ENCODE data around the gene RSPH10B.
"Not testable (repeated sequence)": the region's sequence is repeated elsewhere in the genome, so short reads cannot be mapped to it uniquely, and the experiment has no call there.

RSPH10B gene

DNA sequence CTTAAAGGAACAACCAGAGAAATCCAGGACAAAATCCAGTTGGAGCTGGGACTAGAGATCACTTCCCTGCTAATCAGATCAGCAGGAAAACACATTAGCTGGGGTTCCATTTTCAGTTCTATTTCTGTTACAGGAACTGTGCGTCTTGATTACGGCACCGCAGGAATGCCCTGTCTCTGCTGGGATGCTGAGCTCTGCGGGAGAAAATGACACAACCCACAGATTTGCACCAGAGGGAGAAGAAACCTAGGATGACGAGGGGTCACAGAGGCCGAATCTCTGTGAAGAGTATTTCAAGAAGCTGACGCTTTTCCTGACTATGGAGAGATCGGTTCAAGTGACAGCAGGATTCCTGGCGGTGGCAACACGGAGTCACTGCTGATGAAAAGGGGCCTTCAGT lies 40.2 kb downstream of the RSPH10B start:
- not testable (repeated sequence) for H3K27me3 ChIP-seq (ENCODE audit: insufficient read depth, low read depth); H3K4me1 ChIP-seq (ENCODE audit: low read depth, poor library complexity, severe bottlenecking); H3K36me3 ChIP-seq (ENCODE audit: insufficient read depth); H3K9ac ChIP-seq; H4K20me1 ChIP-seq (ENCODE audit: insufficient read depth); H3K4me3 ChIP-seq (IDR thresholded peaks at IDR 0.05; ENCODE audit: insufficient read depth, low read depth, low read length); H3K79me2 ChIP-seq (ENCODE audit: insufficient read depth, low read depth); H2AFZ ChIP-seq (ENCODE audit: low read depth); H3K4me2 ChIP-seq; H3K27ac ChIP-seq

GRCh38 chr7:5926263-5926870 lies 44.1 kb downstream of the RSPH10B start:
- H4K20me1 ChIP-seq (ENCODE audit: insufficient read depth); H2AFZ ChIP-seq (ENCODE audit: low read depth); H3K4me2 ChIP-seq; H3K9ac ChIP-seq; H3K4me3 ChIP-seq (IDR thresholded peaks at IDR 0.05; ENCODE audit: insufficient read depth, low read depth, low read length); H3K36me3 ChIP-seq (ENCODE audit: insufficient read depth); H3K27ac ChIP-seq; H3K27me3 ChIP-seq (ENCODE audit: insufficient read depth, low read depth); H3K4me1 ChIP-seq (ENCODE audit: low read depth, poor library complexity, severe bottlenecking); H3K79me2 ChIP-seq (ENCODE audit: insufficient read depth, low read depth): not testable (repeated sequence)

DNA sequence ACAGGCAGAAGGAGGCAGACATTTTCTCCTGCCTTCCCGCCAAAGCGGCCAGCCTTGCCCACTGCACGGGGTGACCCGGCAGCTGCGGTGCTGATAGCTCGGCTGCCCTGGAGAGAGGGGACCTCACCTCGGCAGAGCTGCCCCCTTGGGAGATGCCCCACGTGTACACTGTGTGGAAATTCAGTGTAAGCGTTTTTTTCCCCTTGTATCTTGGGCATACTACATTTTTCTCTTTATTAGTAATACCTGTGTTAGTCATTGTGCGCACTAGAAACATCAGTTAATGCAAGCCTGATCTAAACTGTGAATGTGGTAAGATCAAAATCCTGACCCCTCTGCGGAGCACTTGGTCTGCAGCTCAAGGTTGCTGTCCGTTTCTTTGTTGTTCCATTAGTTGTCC lies 45.9 kb downstream of the RSPH10B start:
- H3K4me2 ChIP-seq; H3K27me3 ChIP-seq (ENCODE audit: insufficient read depth, low read depth); H3K4me3 ChIP-seq (IDR thresholded peaks at IDR 0.05; ENCODE audit: insufficient read depth, low read depth, low read length); H2AFZ ChIP-seq (ENCODE audit: low read depth); H4K20me1 ChIP-seq (ENCODE audit: insufficient read depth); H3K9ac ChIP-seq; H3K27ac ChIP-seq; H3K4me1 ChIP-seq (ENCODE audit: low read depth, poor library complexity, severe bottlenecking); H3K36me3 ChIP-seq (ENCODE audit: insufficient read depth); H3K79me2 ChIP-seq (ENCODE audit: insufficient read depth, low read depth): not testable (repeated sequence)

DNA sequence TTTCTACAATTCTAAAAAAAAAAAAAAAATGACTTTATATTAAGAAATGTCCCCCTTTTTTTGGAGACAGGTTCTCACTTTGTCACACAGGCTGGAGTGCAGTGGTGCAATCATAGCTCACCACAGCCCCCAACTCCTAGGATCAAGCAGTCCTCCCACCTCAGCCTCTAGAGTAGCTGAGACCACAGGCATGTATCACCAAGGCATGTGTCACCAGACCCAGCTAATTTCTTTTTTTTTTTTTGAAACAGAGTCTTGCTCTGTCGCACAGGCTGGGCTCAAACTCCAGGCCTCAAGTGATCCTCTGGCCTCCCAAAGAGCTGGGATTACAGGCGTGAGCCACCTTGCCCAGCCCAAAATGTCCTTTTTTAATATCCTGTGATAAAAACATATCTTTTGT lies 46.3 kb downstream of the RSPH10B start:
- H3K4me1 ChIP-seq (ENCODE audit: low read depth, poor library complexity, severe bottlenecking); H4K20me1 ChIP-seq (ENCODE audit: insufficient read depth); H2AFZ ChIP-seq (ENCODE audit: low read depth); H3K79me2 ChIP-seq (ENCODE audit: insufficient read depth, low read depth); H3K27me3 ChIP-seq (ENCODE audit: insufficient read depth, low read depth); H3K4me3 ChIP-seq (IDR thresholded peaks at IDR 0.05; ENCODE audit: insufficient read depth, low read depth, low read length); H3K4me2 ChIP-seq; H3K27ac ChIP-seq; H3K9ac ChIP-seq; H3K36me3 ChIP-seq (ENCODE audit: insufficient read depth): not testable (repeated sequence)

DNA sequence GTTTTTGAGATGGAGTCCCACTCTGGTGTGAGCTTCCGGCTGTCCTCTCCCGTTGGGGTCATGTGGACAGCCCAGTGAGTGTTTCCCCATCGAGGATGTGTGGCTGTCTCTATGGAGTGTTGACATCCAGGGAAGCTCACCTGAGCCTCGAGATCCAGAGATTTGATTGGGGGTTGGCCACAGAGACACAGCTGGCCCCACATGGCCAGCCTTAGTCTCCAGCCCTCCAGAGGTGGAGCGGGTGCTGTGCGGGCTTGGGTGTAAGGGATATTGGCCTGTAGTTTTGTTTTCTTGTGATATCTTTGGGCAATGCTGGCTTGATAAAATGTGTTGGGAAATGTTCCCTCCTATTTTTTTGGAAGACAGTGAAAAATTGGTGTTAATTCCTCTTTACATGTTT lies 54.0 kb downstream of the RSPH10B start:
- H2AFZ ChIP-seq (ENCODE audit: low read depth); H3K4me3 ChIP-seq (IDR thresholded peaks at IDR 0.05; ENCODE audit: insufficient read depth, low read depth, low read length); H4K20me1 ChIP-seq (ENCODE audit: insufficient read depth); H3K4me1 ChIP-seq (ENCODE audit: low read depth, poor library complexity, severe bottlenecking); H3K9ac ChIP-seq; H3K79me2 ChIP-seq (ENCODE audit: insufficient read depth, low read depth); H3K36me3 ChIP-seq (ENCODE audit: insufficient read depth); H3K4me2 ChIP-seq; H3K27me3 ChIP-seq (ENCODE audit: insufficient read depth, low read depth); H3K27ac ChIP-seq: not testable (repeated sequence)

GRCh38 chr7:5908835-5909234 lies 61.7 kb downstream of the RSPH10B start:
- not testable (repeated sequence) for H3K4me2 ChIP-seq; H3K4me3 ChIP-seq (IDR thresholded peaks at IDR 0.05; ENCODE audit: insufficient read depth, low read depth, low read length); H3K9ac ChIP-seq; H3K27ac ChIP-seq; H2AFZ ChIP-seq (ENCODE audit: low read depth); H4K20me1 ChIP-seq (ENCODE audit: insufficient read depth); H3K36me3 ChIP-seq (ENCODE audit: insufficient read depth); H3K27me3 ChIP-seq (ENCODE audit: insufficient read depth, low read depth); H3K79me2 ChIP-seq (ENCODE audit: insufficient read depth, low read depth); H3K4me1 ChIP-seq (ENCODE audit: low read depth, poor library complexity, severe bottlenecking)

DNA sequence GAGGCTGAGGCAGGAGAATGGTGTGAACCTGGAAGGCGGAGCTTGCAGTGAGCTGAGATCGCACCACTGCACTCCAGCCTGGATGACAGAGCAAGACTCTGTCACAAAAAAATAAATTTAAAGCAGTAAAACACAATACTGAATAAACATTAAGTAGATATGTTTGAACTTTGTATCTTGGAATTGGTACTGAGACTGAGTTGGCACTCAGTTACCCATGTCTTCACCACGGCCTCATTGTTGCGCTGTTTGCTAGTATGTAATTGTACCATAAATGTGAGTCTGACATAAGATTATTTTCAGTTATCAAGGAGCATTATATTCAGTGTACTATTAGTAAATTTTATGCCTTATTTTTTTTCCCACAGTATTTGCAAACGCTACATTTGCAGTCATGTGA lies 65.8 kb downstream of the RSPH10B start:
- H3K4me1 ChIP-seq (ENCODE audit: low read depth, poor library complexity, severe bottlenecking); H3K4me3 ChIP-seq (IDR thresholded peaks at IDR 0.05; ENCODE audit: insufficient read depth, low read depth, low read length); H3K4me2 ChIP-seq; H3K9ac ChIP-seq; H3K27ac ChIP-seq; H3K36me3 ChIP-seq (ENCODE audit: insufficient read depth); H2AFZ ChIP-seq (ENCODE audit: low read depth); H4K20me1 ChIP-seq (ENCODE audit: insufficient read depth); H3K27me3 ChIP-seq (ENCODE audit: insufficient read depth, low read depth); H3K79me2 ChIP-seq (ENCODE audit: insufficient read depth, low read depth): not testable (repeated sequence)

- H3K4me1 ChIP-seq (ENCODE audit: low read depth, poor library complexity, severe bottlenecking); H3K27me3 ChIP-seq (ENCODE audit: insufficient read depth, low read depth); H3K9ac ChIP-seq; H4K20me1 ChIP-seq (ENCODE audit: insufficient read depth); H3K79me2 ChIP-seq (ENCODE audit: insufficient read depth, low read depth); H3K4me2 ChIP-seq; H3K36me3 ChIP-seq (ENCODE audit: insufficient read depth); H3K4me3 ChIP-seq (IDR thresholded peaks at IDR 0.05; ENCODE audit: insufficient read depth, low read depth, low read length); H3K27ac ChIP-seq; H2AFZ ChIP-seq (ENCODE audit: low read depth): not testable (repeated sequence)
These were observed 67.5 kb downstream of the RSPH10B start for GRCh38 chr7:5903002-5903401.

DNA sequence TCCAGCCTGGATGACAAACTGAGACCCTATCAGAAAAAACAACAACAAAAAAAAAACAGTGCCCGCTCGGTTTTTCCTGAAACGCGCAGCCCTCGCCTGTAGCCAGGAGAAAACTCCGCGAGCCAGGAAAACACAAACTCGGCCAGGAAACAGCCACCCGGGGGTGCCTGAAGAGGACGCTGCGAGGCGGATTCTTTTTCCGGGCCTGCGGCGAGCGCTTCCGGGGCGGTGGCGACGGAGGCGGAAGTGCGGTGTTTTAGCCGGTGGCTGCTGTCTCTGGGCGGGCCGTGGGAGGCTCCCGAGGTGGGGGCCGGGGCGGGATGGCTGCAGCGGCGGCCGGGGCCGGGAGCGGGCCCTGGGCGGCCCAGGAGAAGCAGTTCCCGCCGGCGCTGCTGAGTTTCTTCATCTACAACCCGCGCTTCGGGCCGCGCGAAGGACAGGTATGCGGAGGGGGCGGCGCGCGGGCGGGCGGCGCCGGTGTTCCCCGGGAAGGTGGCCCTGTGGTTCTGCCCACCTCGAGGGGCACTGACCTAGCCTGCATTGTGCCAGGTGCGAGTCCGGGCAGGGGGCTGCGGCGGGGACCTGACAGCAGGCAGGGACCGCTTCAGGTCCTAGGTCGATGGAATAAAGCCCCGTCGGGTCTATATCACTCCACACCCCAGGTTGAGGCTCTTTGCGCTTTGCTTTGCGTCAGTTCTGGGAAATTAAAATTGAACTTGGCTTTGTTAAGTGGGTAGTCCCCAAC lies 71.8 kb downstream of the RSPH10B start, which contains the start of gene CCZ1:
Gene CCZ1 (plus strand): TSS at position 254 of the 745 bp plus-strand sequence. CDS start 67 bp downstream, at position 321.
- H4K20me1 ChIP-seq (ENCODE audit: insufficient read depth); H3K4me3 ChIP-seq (IDR thresholded peaks at IDR 0.05; ENCODE audit: insufficient read depth, low read depth, low read length); H3K9ac ChIP-seq; H3K4me1 ChIP-seq (ENCODE audit: low read depth, poor library complexity, severe bottlenecking); H3K36me3 ChIP-seq (ENCODE audit: insufficient read depth); H3K27me3 ChIP-seq (ENCODE audit: insufficient read depth, low read depth); H3K27ac ChIP-seq; H3K79me2 ChIP-seq (ENCODE audit: insufficient read depth, low read depth): not testable (repeated sequence)
- H2AFZ ChIP-seq (ENCODE audit: low read depth) = peak within 1 kb of the TSS; percentile 52; the same call in 1 of the 2 replicates
- H3K4me2 ChIP-seq = peak within 1 kb of the TSS; percentile 45

GRCh38 chr7:5897369-5897919 lies 73.0 kb downstream of the RSPH10B start:
- H3K27me3 ChIP-seq (ENCODE audit: insufficient read depth, low read depth); H3K4me3 ChIP-seq (IDR thresholded peaks at IDR 0.05; ENCODE audit: insufficient read depth, low read depth, low read length); H3K4me2 ChIP-seq; H3K79me2 ChIP-seq (ENCODE audit: insufficient read depth, low read depth); H4K20me1 ChIP-seq (ENCODE audit: insufficient read depth); H3K27ac ChIP-seq; H3K4me1 ChIP-seq (ENCODE audit: low read depth, poor library complexity, severe bottlenecking); H3K36me3 ChIP-seq (ENCODE audit: insufficient read depth); H3K9ac ChIP-seq: not testable (repeated sequence)
- H2AFZ ChIP-seq (ENCODE audit: low read depth) = peak overlapping the region; percentile 52; the same call in 1 of the 2 replicates

All from KMS-11 (cell line).